ENCODE data around the gene GARNL3. TPM values are rescaled to one million over a fixed set of nuclear protein-coding genes. Genes with fewer than 3 reads are reported as not detected.

GARNL3 gene
- polyA plus RNA-seq, 1 experiment: 2.2 TPM

- H3K4me3 ChIP-seq (ENCODE audit: low read depth, low read length): no peak overlapping the region
- ChIA-PET CTCF (interaction anchor here (1.1 kb wide), 1 partner anchor 10 kb away, joined by 3 read pairs; no protein-coding TSS in a partner anchor), POLR2A (no interaction called here)
- TF ChIP-seq CTCF (IDR thresholded peaks at IDR 0.05; ENCODE audit: insufficient read depth, low read depth, low read length): no peak
- H3K27me3 ChIP-seq (ENCODE audit: control insufficient read depth, insufficient read depth, low read length): no peaks in the 10 kb centered on the region
- DNase-seq (ENCODE audit: low read depth): no peak
- no peaks in the 10 kb centered on the region; the same call in 1 of the 2 replicates for H3K36me3 ChIP-seq (ENCODE audit: control insufficient read depth, insufficient read depth, low read length)
Measured at GRCh38 chr9:127318651-127319167, 54.1 kb downstream of the GARNL3 start.

- no peak for TF ChIP-seq CTCF (IDR thresholded peaks at IDR 0.05; ENCODE audit: insufficient read depth, low read depth, low read length)
- ChIA-PET POLR2A (no interaction called here), CTCF (interaction anchor here (0.9 to 1.8 kb wide), 4 partner anchors 8 to 77 kb away, joined by 3 to 5 read pairs (median 3); partner anchors contain the start of gene SLC2A8)
- DNase-seq (ENCODE audit: low read depth): no peak
- Histone ChIP-seq H3K27me3 (ENCODE audit: control insufficient read depth, insufficient read depth, low read length) (no peaks in the 10 kb centered on the region), H3K4me3 (ENCODE audit: low read depth, low read length) (no peak overlapping the region), H3K36me3 (ENCODE audit: control insufficient read depth, insufficient read depth, low read length) (no peaks in the 10 kb centered on the region; the same call in 1 of the 2 replicates)
Measured at GRCh38 chr9:127319366-127320114, 55.0 kb downstream of the GARNL3 start.

GRCh38 chr9:127320115-127320378 lies 55.5 kb downstream of the GARNL3 start:
- Histone ChIP-seq H3K27me3 (ENCODE audit: control insufficient read depth, insufficient read depth, low read length) (no peaks in the 10 kb centered on the region), H3K36me3 (ENCODE audit: control insufficient read depth, insufficient read depth, low read length) (no peaks in the 10 kb centered on the region; the same call in 1 of the 2 replicates), H3K4me3 (ENCODE audit: low read depth, low read length) (no peak overlapping the region)
- ChIA-PET CTCF (interaction anchor here (0.7 to 1.8 kb wide), 4 partner anchors 8 to 77 kb away, joined by 3 to 5 read pairs (median 3); partner anchors contain the start of gene SLC2A8), POLR2A (no interaction called here)
- no peak for DNase-seq (ENCODE audit: low read depth)
- no peak for TF ChIP-seq CTCF (IDR thresholded peaks at IDR 0.05; ENCODE audit: insufficient read depth, low read depth, low read length)

- no peaks in the 10 kb centered on the region for H3K27me3 ChIP-seq (ENCODE audit: control insufficient read depth, insufficient read depth, low read length)
- POLR2A ChIA-PET: no interaction called here
- TF ChIP-seq CTCF (IDR thresholded peaks at IDR 0.05; ENCODE audit: insufficient read depth, low read depth, low read length): no peak
- no peaks in the 10 kb centered on the region for H3K36me3 ChIP-seq (ENCODE audit: control insufficient read depth, insufficient read depth, low read length)
- CTCF ChIA-PET: no interaction called here
- no peak for DNase-seq (ENCODE audit: low read depth)
- no peak overlapping the region for H3K4me3 ChIP-seq (ENCODE audit: low read depth, low read length)
Measured at GRCh38 chr9:127323393-127323792, 58.8 kb downstream of the GARNL3 start.

- DNase-seq (ENCODE audit: low read depth): no peak
- no peak for TF ChIP-seq CTCF (IDR thresholded peaks at IDR 0.05; ENCODE audit: insufficient read depth, low read depth, low read length)
- ChIA-PET CTCF (interaction anchor here (1.0 to 3.2 kb wide), 2 partner anchors 9 to 10 kb away, joined by 3 to 9 read pairs; no protein-coding TSS in a partner anchor), POLR2A (no interaction called here)
- Histone ChIP-seq H3K4me3 (ENCODE audit: low read depth, low read length) (no peak overlapping the region), H3K27me3 (ENCODE audit: control insufficient read depth, insufficient read depth, low read length) (no peaks in the 10 kb centered on the region), H3K36me3 (ENCODE audit: control insufficient read depth, insufficient read depth, low read length) (no peaks in the 10 kb centered on the region)
Measured at GRCh38 chr9:127330501-127330900, 65.9 kb downstream of the GARNL3 start.

Data from BJ (cell line).